ENCODE results near the gene RELT. TPM values are rescaled to one million over a fixed set of nuclear protein-coding genes. Genes with fewer than 3 reads are reported as not detected.

The RELT gene
- total RNA-seq, 1 experiment from 2014 or later = 7.8 TPM

DNA sequence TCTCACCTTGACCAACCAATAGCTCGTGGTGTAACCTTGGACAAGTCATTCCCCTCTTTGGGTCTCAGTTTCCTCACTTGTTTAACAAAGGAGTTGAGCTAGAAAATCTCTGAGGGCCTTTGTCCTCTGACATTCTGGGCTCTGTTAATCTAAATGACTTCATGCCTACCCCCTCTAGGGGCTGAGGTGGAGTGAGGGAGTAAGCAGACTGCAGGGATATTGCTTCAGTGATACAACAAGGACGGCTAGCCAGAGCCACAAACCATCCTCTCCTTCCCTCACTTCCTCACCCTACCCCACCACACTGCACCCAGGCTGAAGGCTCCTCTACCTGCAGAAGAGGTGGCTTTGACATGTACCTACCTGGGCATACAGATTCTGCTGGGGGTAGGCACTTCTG is 34.8 kb downstream of the RELT start:
- CTCF ChIA-PET = no interaction called here
- H3K36me3 ChIP-seq (ENCODE audit: low read depth) = no peaks in the 10 kb centered on the region

DNA sequence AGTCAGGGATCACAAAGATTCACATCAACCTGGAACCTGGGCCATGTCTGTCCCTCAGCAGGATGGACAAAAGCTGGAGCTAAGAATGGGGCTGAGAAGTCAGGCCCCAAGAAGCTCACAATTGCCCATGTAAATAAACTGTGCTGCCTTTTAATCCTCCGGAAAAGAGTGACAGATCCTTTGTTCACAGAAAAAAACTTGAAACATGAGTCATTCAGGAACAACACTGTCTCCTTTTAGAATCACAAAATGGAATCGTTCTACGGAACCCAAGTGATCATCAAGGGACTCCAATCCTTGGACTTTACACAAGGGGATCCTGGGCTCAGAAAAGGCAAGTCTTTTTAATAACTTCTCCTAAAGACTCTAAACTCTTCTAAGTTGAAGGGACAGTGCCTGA is 36.1 kb downstream of the RELT start:
- H3K9me3 ChIP-seq (ENCODE audit: insufficient read depth, low read depth) = no peaks in the 10 kb centered on the region
- no peaks in the 10 kb centered on the region for H3K27me3 ChIP-seq (ENCODE audit: insufficient read depth, low read depth)
- H2AFZ ChIP-seq = no peak overlapping the region
- no peak overlapping the region for H3K4me2 ChIP-seq
- TF ChIP-seq CTCF (conservative IDR thresholded peaks at IDR 0.05) = no peak
- no peak for TF ChIP-seq EZH2 (IDR thresholded peaks at IDR 0.05; ENCODE audit: low read depth)
- peaks cover 7% of the 10 kb centered on the region; the same call in 1 of the 2 replicates for H3F3A ChIP-seq (ENCODE audit: insufficient read depth, low read depth)
- DNase-seq = no peak
- no peaks in the 10 kb centered on the region for H4K20me1 ChIP-seq (ENCODE audit: insufficient read depth)
- no peak overlapping the region for H3K27ac ChIP-seq
- no peak overlapping the region for H3K4me3 ChIP-seq
- H3K79me2 ChIP-seq (ENCODE audit: low read depth) = no peaks in the 10 kb centered on the region
- no peaks in the 10 kb centered on the region for H3K36me3 ChIP-seq (ENCODE audit: low read depth)
- H3K9me2 ChIP-seq (ENCODE audit: insufficient read depth) = no peaks in the 10 kb centered on the region
- ChIA-PET POLR2A (ENCODE audit: unreplicated experiment) (no interaction called here), CTCF (no interaction called here)
- intact Hi-C loops (cut with micrococcal nuclease; ENCODE audit: unreplicated experiment) = no loop called here
- no TSS peak for BruUV-seq (replicated peaks)
- H3K4me1 ChIP-seq (replicated peaks; ENCODE audit: insufficient read depth) = peaks cover 10% of the 10 kb centered on the region; the same call in 1 of the 2 replicates

More for the DNA sequence above, 34.8 kb downstream of the RELT start:
- no peaks in the 10 kb centered on the region for H3K27me3 ChIP-seq (ENCODE audit: insufficient read depth, low read depth)
- no peaks in the 10 kb centered on the region for H3F3A ChIP-seq (ENCODE audit: insufficient read depth, low read depth)
- H4K20me1 ChIP-seq (ENCODE audit: insufficient read depth) = no peaks in the 10 kb centered on the region
- H2AFZ ChIP-seq = no peak overlapping the region
- no peak overlapping the region for H3K4me3 ChIP-seq
- POLR2A ChIA-PET (ENCODE audit: unreplicated experiment) = no interaction called here
- BruUV-seq (replicated peaks) = no TSS peak
- no peak for TF ChIP-seq CTCF (conservative IDR thresholded peaks at IDR 0.05)
- TF ChIP-seq EZH2 (IDR thresholded peaks at IDR 0.05; ENCODE audit: low read depth) = no peak
- H3K27ac ChIP-seq = no peak overlapping the region
- no peaks in the 10 kb centered on the region for H3K9me2 ChIP-seq (ENCODE audit: insufficient read depth)
- H3K4me2 ChIP-seq = no peak overlapping the region
- no peaks in the 10 kb centered on the region for H3K79me2 ChIP-seq (ENCODE audit: low read depth)
- H3K4me1 ChIP-seq (replicated peaks; ENCODE audit: insufficient read depth) = no peaks in the 10 kb centered on the region
- no peaks in the 10 kb centered on the region for H3K9me3 ChIP-seq (ENCODE audit: insufficient read depth, low read depth)
- intact Hi-C loops (cut with micrococcal nuclease; ENCODE audit: unreplicated experiment) = no loop called here
- no peak for DNase-seq

DNA sequence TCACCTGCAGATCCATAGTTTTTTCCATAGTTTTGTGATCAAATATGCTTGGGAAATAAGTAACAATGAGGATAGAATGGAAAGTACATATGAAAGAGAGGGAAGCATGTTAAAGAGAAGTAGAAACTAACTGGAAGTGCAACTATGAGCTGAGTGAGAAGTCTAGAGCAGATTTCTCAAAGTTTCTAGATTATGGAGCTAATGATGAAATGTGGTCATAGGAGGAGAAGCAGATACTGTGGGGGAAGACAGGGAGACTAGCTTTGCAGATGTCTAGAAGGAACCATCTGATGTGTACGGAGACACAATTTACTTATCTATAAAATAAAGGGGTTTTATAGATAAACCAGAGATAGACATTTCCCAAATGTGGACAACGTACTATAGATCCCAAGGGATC is 37.1 kb downstream of the RELT start:
- no peak overlapping the region for H3K4me3 ChIP-seq
- CTCF ChIA-PET = no interaction called here

More for the DNA sequence above, 37.1 kb downstream of the RELT start:
- BruUV-seq (replicated peaks) = no TSS peak
- H3K27me3 ChIP-seq (ENCODE audit: insufficient read depth, low read depth) = no peaks in the 10 kb centered on the region
- TF ChIP-seq CTCF (conservative IDR thresholded peaks at IDR 0.05) (no peak), EZH2 (IDR thresholded peaks at IDR 0.05; ENCODE audit: low read depth) (no peak)
- H3K9me2 ChIP-seq (ENCODE audit: insufficient read depth) = no peaks in the 10 kb centered on the region
- H4K20me1 ChIP-seq (ENCODE audit: insufficient read depth) = no peaks in the 10 kb centered on the region
- no peaks in the 10 kb centered on the region for H3K79me2 ChIP-seq (ENCODE audit: low read depth)
- H3K4me2 ChIP-seq = no peak overlapping the region
- no peaks in the 10 kb centered on the region for H3K36me3 ChIP-seq (ENCODE audit: low read depth)
- no peak overlapping the region for H3K27ac ChIP-seq
- no peak overlapping the region for H2AFZ ChIP-seq
- peaks cover 10% of the 10 kb centered on the region; the same call in 1 of the 2 replicates for H3K4me1 ChIP-seq (replicated peaks; ENCODE audit: insufficient read depth)
- no peak for DNase-seq
- H3F3A ChIP-seq (ENCODE audit: insufficient read depth, low read depth) = peaks cover 7% of the 10 kb centered on the region; the same call in 1 of the 2 replicates
- intact Hi-C loops (cut with micrococcal nuclease; ENCODE audit: unreplicated experiment) = no loop called here
- H3K9me3 ChIP-seq (ENCODE audit: insufficient read depth, low read depth) = no peaks in the 10 kb centered on the region
- POLR2A ChIA-PET (ENCODE audit: unreplicated experiment) = interaction anchor here (0.7 kb wide), 1 partner anchor 306 kb away, joined by 5 read pairs; no protein-coding TSS in a partner anchor
